Measurements from ENCODE around the gene LRMDA. TPM values are rescaled to one million over a fixed set of nuclear protein-coding genes. Genes with fewer than 3 reads are reported as not detected.

Gene LRMDA
- total RNA-seq, 1 donor from 2014 or later = 2.1 TPM

GRCh38 chr10:75862935-75863334 is 431.5 kb downstream of the LRMDA start:
- H3K27me3 Mint-ChIP-seq (ENCODE audit: unreplicated experiment) = no peaks in the 10 kb centered on the region
- H3K4me1 Mint-ChIP-seq (ENCODE audit: low read depth, unreplicated experiment) = no peaks in the 10 kb centered on the region
- H3K9me3 Mint-ChIP-seq (ENCODE audit: unreplicated experiment) = peaks cover 2% of the 10 kb centered on the region
- no peak for DNase-seq
- TF ChIP-seq CTCF (IDR thresholded peaks at IDR 0.05; ENCODE audit: partially characterized antibody, unreplicated experiment) = no peak
- H3K27ac Mint-ChIP-seq (ENCODE audit: unreplicated experiment) = no peak overlapping the region
- H3K4me3 Mint-ChIP-seq (ENCODE audit: unreplicated experiment) = no peak overlapping the region
- H3K36me3 Mint-ChIP-seq (ENCODE audit: unreplicated experiment) = peaks cover 5% of the 10 kb centered on the region

GRCh38 chr10:75864717-75865116 is 433.3 kb downstream of the LRMDA start:
- TF ChIP-seq CTCF (IDR thresholded peaks at IDR 0.05; ENCODE audit: partially characterized antibody, unreplicated experiment) = no peak
- Mint-ChIP-seq H3K27ac (ENCODE audit: unreplicated experiment) (no peak overlapping the region), H3K27me3 (ENCODE audit: unreplicated experiment) (no peaks in the 10 kb centered on the region), H3K4me3 (ENCODE audit: unreplicated experiment) (no peak overlapping the region), H3K36me3 (ENCODE audit: unreplicated experiment) (no peaks in the 10 kb centered on the region), H3K4me1 (ENCODE audit: low read depth, unreplicated experiment) (peaks cover 2% of the 10 kb centered on the region), H3K9me3 (ENCODE audit: unreplicated experiment) (peaks cover 3% of the 10 kb centered on the region)
- no peak for DNase-seq

DNA sequence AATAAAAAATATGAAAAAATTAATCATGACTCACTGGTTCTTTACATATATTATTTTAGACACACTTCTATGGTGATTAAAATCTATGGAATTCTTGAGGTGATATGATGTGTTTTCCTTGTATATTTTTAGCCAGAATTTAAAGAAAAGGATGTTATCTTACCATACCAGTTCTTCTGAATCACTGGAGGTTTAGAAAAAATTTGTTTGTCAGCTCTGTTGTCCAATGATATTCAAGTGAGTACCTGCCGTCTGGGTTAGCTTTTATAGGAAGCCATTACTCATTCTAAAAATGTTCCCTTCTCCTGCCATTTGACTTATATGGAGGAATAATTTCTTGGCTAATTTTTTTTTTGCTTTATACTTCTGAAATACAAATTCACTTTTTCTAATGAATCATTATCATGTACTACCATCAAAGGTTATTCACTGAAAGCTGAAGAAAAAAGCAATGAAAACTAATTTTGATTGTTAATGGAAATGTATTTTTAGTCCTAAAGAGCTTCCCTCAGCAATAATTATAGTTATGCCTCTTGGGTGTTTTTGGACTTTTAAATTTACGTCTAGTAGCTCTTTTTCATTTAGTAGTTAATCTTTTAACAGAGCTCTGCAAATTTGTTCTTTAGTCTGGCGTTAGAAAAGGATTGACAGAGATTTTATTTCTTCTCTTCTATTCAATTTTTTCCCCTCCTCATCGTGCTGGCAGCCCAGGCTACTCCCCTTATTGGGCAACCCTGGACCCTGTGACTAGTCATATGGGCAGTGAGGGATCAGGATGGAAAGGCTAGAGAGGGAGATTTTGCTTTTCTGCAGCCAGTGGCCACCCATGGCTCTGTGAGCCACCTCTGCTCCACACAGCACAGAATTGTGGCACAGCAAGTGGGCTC is 434.2 kb downstream of the LRMDA start:
- no peaks in the 10 kb centered on the region for H3K27me3 Mint-ChIP-seq (ENCODE audit: unreplicated experiment)
- peaks cover 5% of the 10 kb centered on the region for H3K9me3 Mint-ChIP-seq (ENCODE audit: unreplicated experiment)
- no peaks in the 10 kb centered on the region for H3K36me3 Mint-ChIP-seq (ENCODE audit: unreplicated experiment)
- H3K27ac Mint-ChIP-seq (ENCODE audit: unreplicated experiment) = no peak overlapping the region
- peaks cover 2% of the 10 kb centered on the region for H3K4me1 Mint-ChIP-seq (ENCODE audit: low read depth, unreplicated experiment)
- H3K4me3 Mint-ChIP-seq (ENCODE audit: unreplicated experiment) = no peak overlapping the region
- no peak for DNase-seq
- no peak for TF ChIP-seq CTCF (IDR thresholded peaks at IDR 0.05; ENCODE audit: partially characterized antibody, unreplicated experiment)

DNA sequence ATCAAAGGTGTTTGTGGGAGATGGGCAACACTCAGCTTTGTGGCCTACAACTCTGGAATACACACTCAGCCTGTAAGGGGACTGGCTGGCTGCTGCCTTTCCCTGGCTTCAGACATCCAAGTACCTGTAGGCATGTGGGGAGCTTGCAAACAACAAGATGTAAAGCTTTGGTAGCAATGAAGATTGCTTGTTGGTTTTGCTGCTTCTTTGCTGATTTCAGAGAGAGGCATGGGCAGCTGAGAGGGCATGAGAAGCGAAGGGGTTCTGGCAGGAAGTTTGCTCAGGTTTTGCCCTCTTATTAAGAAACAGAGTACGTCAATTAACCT is 434.8 kb downstream of the LRMDA start:
- TF ChIP-seq CTCF (IDR thresholded peaks at IDR 0.05; ENCODE audit: partially characterized antibody, unreplicated experiment) = no peak
- H3K36me3 Mint-ChIP-seq (ENCODE audit: unreplicated experiment) = no peaks in the 10 kb centered on the region
- H3K4me3 Mint-ChIP-seq (ENCODE audit: unreplicated experiment) = no peak overlapping the region
- DNase-seq = no peak
- H3K4me1 Mint-ChIP-seq (ENCODE audit: low read depth, unreplicated experiment) = peaks cover 2% of the 10 kb centered on the region
- H3K9me3 Mint-ChIP-seq (ENCODE audit: unreplicated experiment) = peaks cover 5% of the 10 kb centered on the region
- no peak overlapping the region for H3K27ac Mint-ChIP-seq (ENCODE audit: unreplicated experiment)
- no peaks in the 10 kb centered on the region for H3K27me3 Mint-ChIP-seq (ENCODE audit: unreplicated experiment)

DNA sequence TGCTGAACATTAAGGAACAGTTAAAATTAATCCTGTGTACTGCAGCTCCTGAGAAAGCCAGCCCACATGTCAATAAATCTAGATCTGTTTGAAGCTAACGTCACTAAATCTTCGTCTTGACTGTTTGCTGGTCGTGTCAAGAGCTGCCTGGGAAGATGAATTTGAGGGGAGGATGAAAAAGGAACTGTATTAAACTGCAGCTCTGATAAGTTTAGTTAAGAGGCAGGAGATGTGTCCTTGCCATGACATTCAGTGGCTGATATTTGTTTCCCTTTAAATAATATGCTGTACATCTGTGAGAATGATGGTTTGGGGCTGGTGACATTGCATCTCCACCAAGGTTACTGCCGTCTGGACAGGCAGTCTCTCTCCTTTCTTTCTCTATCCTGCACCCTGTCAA is 435.3 kb downstream of the LRMDA start:
- Mint-ChIP-seq H3K27me3 (ENCODE audit: unreplicated experiment) (no peaks in the 10 kb centered on the region), H3K9me3 (ENCODE audit: unreplicated experiment) (peaks cover 5% of the 10 kb centered on the region), H3K4me3 (ENCODE audit: unreplicated experiment) (no peak overlapping the region), H3K36me3 (ENCODE audit: unreplicated experiment) (no peaks in the 10 kb centered on the region), H3K4me1 (ENCODE audit: low read depth, unreplicated experiment) (peaks cover 2% of the 10 kb centered on the region), H3K27ac (ENCODE audit: unreplicated experiment) (no peak overlapping the region)
- no peak for DNase-seq
- no peak for TF ChIP-seq CTCF (IDR thresholded peaks at IDR 0.05; ENCODE audit: partially characterized antibody, unreplicated experiment)
